ENCODE results near the gene PCDHGB6.
"Not testable (repeated sequence)": the region's sequence is repeated elsewhere in the genome, so short reads cannot be mapped to it uniquely, and the experiment has no call there.

Gene PCDHGB6

DNA sequence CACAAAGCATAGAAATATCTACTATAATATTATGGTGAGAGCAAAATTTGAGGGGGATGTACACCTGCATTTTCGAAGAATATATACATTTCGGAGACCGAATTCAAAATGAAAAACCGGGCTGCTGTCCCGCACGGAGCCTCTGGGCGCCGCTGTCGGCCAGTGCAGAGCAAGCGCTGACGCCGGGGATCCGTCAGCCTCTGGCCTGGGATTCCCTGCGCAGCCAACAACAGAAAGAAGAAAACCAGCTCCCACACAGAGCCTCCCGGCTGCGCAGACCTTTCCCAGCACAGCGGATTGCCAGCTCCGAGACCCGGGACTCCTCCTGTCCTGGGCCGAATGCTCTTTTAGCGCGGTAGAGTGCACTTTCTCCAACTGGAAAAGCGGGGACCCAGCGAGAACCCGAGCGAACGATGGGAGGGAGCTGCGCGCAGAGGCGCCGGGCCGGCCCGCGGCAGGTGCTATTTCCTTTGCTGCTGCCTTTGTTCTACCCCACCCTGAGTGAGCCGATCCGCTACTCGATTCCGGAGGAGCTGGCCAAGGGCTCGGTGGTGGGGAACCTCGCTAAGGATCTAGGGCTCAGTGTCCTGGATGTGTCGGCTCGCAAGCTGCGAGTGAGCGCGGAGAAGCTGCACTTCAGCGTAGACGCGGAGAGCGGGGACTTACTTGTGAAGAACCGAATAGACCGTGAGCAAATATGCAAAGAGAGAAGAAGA, at the start of gene PCDHGB6:
Gene PCDHGB6 (plus strand): TSS at position 232 of the 716 bp plus-strand sequence. CDS start 182 bp downstream, at position 414.
- not testable (repeated sequence) for H2AFZ ChIP-seq (ENCODE audit: low read length); H3K4me1 ChIP-seq (ENCODE audit: insufficient read depth, low read length, poor library complexity, severe bottlenecking); H3K27me3 ChIP-seq (ENCODE audit: insufficient read depth, low read length, poor library complexity, severe bottlenecking); H3K9ac ChIP-seq (ENCODE audit: low read depth, low read length, poor library complexity, severe bottlenecking); H3K4me2 ChIP-seq (ENCODE audit: low read depth, low read length, poor library complexity, severe bottlenecking); H4K20me1 ChIP-seq (ENCODE audit: insufficient read depth, low read length, poor library complexity, severe bottlenecking); H3K9me3 ChIP-seq (ENCODE audit: insufficient read depth, low read depth, low read length); H3F3A ChIP-seq (ENCODE audit: low read depth); H3K79me2 ChIP-seq (ENCODE audit: insufficient read depth, low read length); H3K9me2 ChIP-seq (replicated peaks; ENCODE audit: low read depth, low read length); H3K4me3 ChIP-seq (ENCODE audit: low read length, poor library complexity, severe bottlenecking); H3K36me3 ChIP-seq (ENCODE audit: insufficient read depth, low read length)

DNA sequence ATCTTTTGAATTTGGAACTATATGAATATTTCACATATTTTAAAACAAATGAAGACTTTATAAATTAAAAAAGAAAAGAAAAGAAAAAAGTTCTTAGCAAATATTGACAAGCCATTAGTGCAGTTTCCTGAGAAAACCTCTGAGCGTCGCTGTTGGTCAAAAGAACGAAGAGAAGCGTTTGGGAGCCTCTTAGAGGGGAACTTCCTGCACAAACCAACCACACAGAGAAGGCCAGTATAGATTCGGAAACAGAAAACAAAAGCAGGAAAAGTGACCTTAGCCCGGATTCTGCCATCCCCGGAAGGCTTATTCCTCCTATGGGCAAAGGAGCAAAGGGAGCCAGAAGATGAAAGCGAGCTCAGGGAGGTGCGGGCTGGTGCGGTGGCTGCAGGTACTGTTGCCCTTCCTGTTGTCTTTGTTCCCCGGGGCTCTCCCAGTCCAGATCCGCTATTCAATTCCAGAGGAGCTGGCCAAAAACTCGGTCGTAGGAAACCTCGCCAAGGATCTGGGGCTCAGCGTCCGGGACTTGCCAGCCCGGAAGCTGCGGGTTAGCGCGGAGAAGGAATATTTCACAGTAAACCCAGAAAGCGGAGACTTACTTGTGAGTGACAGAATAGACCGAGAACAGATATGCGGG, 47.9 kb upstream of the PCDHGB6 start, which contains the start of gene PCDHGB2:
Gene PCDHGB2 (plus strand): TSS at position 205 of the 637 bp plus-strand sequence. CDS start 142 bp downstream, at position 347.
- no peaks in the 10 kb centered on the region for H4K20me1 ChIP-seq (ENCODE audit: insufficient read depth, low read length, poor library complexity, severe bottlenecking)
- H3K36me3 ChIP-seq (ENCODE audit: insufficient read depth, low read length): no peaks in the 10 kb centered on the region
- no peaks in the 10 kb centered on the region for H3K79me2 ChIP-seq (ENCODE audit: insufficient read depth, low read length)
- TF ChIP-seq, protein P1, sequence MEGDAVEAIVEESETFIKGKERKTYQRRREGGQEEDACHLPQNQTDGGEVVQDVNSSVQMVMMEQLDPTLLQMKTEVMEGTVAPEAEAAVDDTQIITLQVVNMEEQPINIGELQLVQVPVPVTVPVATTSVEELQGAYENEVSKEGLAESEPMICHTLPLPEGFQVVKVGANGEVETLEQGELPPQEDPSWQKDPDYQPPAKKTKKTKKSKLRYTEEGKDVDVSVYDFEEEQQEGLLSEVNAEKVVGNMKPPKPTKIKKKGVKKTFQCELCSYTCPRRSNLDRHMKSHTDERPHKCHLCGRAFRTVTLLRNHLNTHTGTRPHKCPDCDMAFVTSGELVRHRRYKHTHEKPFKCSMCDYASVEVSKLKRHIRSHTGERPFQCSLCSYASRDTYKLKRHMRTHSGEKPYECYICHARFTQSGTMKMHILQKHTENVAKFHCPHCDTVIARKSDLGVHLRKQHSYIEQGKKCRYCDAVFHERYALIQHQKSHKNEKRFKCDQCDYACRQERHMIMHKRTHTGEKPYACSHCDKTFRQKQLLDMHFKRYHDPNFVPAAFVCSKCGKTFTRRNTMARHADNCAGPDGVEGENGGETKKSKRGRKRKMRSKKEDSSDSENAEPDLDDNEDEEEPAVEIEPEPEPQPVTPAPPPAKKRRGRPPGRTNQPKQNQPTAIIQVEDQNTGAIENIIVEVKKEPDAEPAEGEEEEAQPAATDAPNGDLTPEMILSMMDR (conservative IDR thresholded peaks at IDR 0.05; ENCODE audit: low read length): peak; percentile 61
- TF ChIP-seq EZH2phosphoT487 (IDR thresholded peaks at IDR 0.05; ENCODE audit: borderline replicate concordance): no peak
- no peaks in the 10 kb centered on the region for H3K9me3 ChIP-seq (ENCODE audit: insufficient read depth, low read depth, low read length)
- H3K4me1 ChIP-seq (ENCODE audit: insufficient read depth, low read length, poor library complexity, severe bottlenecking): no peaks in the 10 kb centered on the region
- H3K9ac ChIP-seq (ENCODE audit: low read depth, low read length, poor library complexity, severe bottlenecking): peak within 1 kb of the TSS; percentile 63
- peak within 1 kb of the TSS; percentile 98 for H2AFZ ChIP-seq (ENCODE audit: low read length)
- peak within 1 kb of the TSS; percentile 67 for H3K4me3 ChIP-seq (ENCODE audit: low read length, poor library complexity, severe bottlenecking)
- peak within 1 kb of the TSS; percentile 70 for H3K4me2 ChIP-seq (ENCODE audit: low read depth, low read length, poor library complexity, severe bottlenecking)
- no peaks in the 10 kb centered on the region for H3K9me2 ChIP-seq (replicated peaks; ENCODE audit: low read depth, low read length)
- no peaks in the 10 kb centered on the region for H3K27me3 ChIP-seq (ENCODE audit: insufficient read depth, low read length, poor library complexity, severe bottlenecking)
- no peaks in the 10 kb centered on the region for H3F3A ChIP-seq (ENCODE audit: low read depth)

DNA sequence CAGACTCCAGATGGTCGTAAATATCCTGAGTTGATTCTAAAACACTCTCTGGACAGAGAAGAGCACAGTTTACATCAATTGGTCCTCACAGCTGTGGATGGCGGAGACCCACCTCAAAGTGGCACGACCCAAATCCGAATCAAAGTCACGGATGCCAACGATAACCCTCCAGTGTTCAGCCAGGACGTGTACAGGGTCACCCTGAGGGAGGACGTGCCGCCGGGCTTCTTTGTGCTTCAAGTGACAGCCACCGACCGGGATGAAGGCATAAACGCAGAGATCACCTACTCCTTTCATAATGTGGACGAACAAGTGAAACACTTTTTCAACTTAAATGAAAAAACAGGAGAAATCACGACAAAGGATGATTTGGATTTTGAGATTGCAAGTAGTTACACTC, 47.1 kb upstream of the PCDHGB6 start:
- no peak overlapping the region for H3K9ac ChIP-seq (ENCODE audit: low read depth, low read length, poor library complexity, severe bottlenecking)
- no peaks in the 10 kb centered on the region for H3K9me2 ChIP-seq (replicated peaks; ENCODE audit: low read depth, low read length)
- H3K4me3 ChIP-seq (ENCODE audit: low read length, poor library complexity, severe bottlenecking): peak overlapping the region; percentile 67
- H3K4me2 ChIP-seq (ENCODE audit: low read depth, low read length, poor library complexity, severe bottlenecking): no peak overlapping the region
- H2AFZ ChIP-seq (ENCODE audit: low read length): no peak overlapping the region
- no peaks in the 10 kb centered on the region for H3K36me3 ChIP-seq (ENCODE audit: insufficient read depth, low read length)
- no peaks in the 10 kb centered on the region for H3F3A ChIP-seq (ENCODE audit: low read depth)
- TF ChIP-seq EZH2phosphoT487 (IDR thresholded peaks at IDR 0.05; ENCODE audit: borderline replicate concordance): no peak
- TF ChIP-seq, protein P1 (conservative IDR thresholded peaks at IDR 0.05; ENCODE audit: low read length): no peak
- no peaks in the 10 kb centered on the region for H4K20me1 ChIP-seq (ENCODE audit: insufficient read depth, low read length, poor library complexity, severe bottlenecking)
- H3K4me1 ChIP-seq (ENCODE audit: insufficient read depth, low read length, poor library complexity, severe bottlenecking): no peaks in the 10 kb centered on the region
- no peaks in the 10 kb centered on the region for H3K27me3 ChIP-seq (ENCODE audit: insufficient read depth, low read length, poor library complexity, severe bottlenecking)
- no peaks in the 10 kb centered on the region for H3K79me2 ChIP-seq (ENCODE audit: insufficient read depth, low read length)
- H3K9me3 ChIP-seq (ENCODE audit: insufficient read depth, low read depth, low read length): no peaks in the 10 kb centered on the region; the same call in 1 of the 2 replicates

All from Loucy (cell line).